ENCODE results near the gene HOXA3. TPM values are rescaled to one million over a fixed set of nuclear protein-coding genes. Genes with fewer than 3 reads are reported as not detected.

HOXA3 gene
- total and polyA plus RNA-seq, 2 of the 13 experiments (the other 11 are each of a cell fraction or from before 2014, with no cell fraction given): 2.9 to 4.6 TPM

GRCh38 chr7:27174874-27175625 lies 22.7 kb upstream of the HOXA3 start (continued):
- TF ChIP-seq CEBPZ (IDR thresholded peaks at IDR 0.05; ENCODE audit: low read length): no peak
- no peak for TF ChIP-seq PHF21A (CRISPR knock-in tag; IDR thresholded peaks at IDR 0.05)
- no peak for TF ChIP-seq ZNF619 (CRISPR knock-in tag; IDR thresholded peaks at IDR 0.05)
- TF ChIP-seq AGO1 (IDR thresholded peaks at IDR 0.05; ENCODE audit: low read depth, low read length, poor library complexity, severe bottlenecking): no peak
- TF ChIP-seq PHF5A (CRISPR knock-in tag; IDR thresholded peaks at IDR 0.05; ENCODE audit: low read depth, unreplicated experiment): no peak
- no peak for TF ChIP-seq PRPF4 (IDR thresholded peaks at IDR 0.05; ENCODE audit: low read depth, low read length, poor library complexity, severe bottlenecking)
- no peak for TF ChIP-seq MAFG (CRISPR knock-in tag; IDR thresholded peaks at IDR 0.05)
- no peak for TF ChIP-seq TEAD3 (CRISPR knock-in tag; optimal IDR thresholded peaks at IDR 0.05; ENCODE audit: borderline replicate concordance)
- no peak for TF ChIP-seq ZNF24 (IDR thresholded peaks at IDR 0.05)

All from HepG2 (cell line).